HL-60 (cell line): ENCODE data around the gene ADAMTS12.

ENCODE experiments used
- GABPA ChIP-seq: IDR thresholded peaks from 2 replicates; pipeline ENCODE4 v1.6.1; 2012; ENCODE audit warnings: low read depth
- POLR2AphosphoS5 ChIP-seq: IDR thresholded peaks from 2 replicates; pipeline ENCODE4 v1.6.1; 2012; ENCODE audit warnings: low read depth
- TF ChIP-seq, protein P1 (sequence below): IDR thresholded peaks from one replicate; pipeline ENCODE4 v1.5.1; 2011; ENCODE audit warnings: low read length, control low read depth, inconsistent platforms; ENCODE audit not compliant: insufficient read depth

DNA sequence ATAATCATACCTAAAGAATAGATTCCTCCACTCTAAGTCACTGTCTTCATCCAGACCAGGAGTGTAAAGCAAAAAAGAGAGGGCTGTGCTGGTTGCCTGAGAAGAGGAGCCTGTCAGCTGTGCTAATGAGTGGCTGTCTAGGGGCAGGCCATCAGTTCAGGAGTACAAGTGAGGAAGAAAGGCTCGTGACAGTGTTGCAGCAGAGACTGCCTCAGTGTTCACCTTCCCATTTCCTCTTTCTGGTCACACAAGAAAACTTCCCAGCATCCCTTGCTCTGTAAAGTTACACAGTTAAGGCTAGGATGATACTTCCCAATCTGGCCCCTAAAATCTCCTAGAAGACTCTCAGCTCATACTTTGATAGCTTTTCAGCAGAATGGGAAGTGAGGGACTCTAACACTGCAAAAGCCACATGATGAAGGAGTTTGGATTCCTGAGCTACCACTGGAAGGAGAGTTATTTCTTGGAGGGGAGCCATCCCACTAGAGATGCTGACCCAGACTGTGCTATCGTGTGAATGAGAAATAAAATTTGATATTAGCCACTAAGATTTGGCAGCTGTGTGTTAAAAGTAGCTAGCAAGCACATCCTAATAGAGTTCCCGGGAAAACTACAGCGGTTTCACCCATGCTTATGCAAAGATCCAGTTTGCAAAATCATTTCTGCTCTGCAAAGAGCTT is 67.1 kb downstream of the ADAMTS12 start:
- TF ChIP-seq GABPA (no peak), POLR2AphosphoS5 (no peak)
- TF ChIP-seq, protein P1, sequence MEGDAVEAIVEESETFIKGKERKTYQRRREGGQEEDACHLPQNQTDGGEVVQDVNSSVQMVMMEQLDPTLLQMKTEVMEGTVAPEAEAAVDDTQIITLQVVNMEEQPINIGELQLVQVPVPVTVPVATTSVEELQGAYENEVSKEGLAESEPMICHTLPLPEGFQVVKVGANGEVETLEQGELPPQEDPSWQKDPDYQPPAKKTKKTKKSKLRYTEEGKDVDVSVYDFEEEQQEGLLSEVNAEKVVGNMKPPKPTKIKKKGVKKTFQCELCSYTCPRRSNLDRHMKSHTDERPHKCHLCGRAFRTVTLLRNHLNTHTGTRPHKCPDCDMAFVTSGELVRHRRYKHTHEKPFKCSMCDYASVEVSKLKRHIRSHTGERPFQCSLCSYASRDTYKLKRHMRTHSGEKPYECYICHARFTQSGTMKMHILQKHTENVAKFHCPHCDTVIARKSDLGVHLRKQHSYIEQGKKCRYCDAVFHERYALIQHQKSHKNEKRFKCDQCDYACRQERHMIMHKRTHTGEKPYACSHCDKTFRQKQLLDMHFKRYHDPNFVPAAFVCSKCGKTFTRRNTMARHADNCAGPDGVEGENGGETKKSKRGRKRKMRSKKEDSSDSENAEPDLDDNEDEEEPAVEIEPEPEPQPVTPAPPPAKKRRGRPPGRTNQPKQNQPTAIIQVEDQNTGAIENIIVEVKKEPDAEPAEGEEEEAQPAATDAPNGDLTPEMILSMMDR = no peak
